Measurements from ENCODE around the gene CFAP77. TPM values are rescaled to one million over a fixed set of nuclear protein-coding genes. Genes with fewer than 3 reads are reported as not detected.

CFAP77 gene
- total and polyA plus RNA-seq, 4 donors: 4.9 to 12.8 (median 6.2) TPM

DNA sequence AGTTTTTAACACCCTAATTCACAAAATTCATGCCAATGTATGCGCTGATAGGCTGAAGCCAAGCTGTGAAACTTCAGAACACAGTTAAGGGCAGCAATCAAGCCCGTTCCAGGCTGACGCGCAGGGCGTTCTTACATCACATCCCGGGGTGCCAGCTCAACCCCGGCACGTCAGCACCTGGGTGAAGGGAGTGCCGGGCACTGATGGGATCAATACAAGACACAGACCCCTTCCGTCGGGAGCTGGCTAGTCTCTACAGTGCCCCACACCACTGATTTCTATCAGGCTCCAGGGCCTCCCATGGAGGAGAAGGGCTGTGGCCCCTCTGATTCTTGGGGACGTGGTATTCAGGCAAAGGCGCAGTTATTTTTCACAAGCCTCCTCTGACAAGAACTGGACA lies 184.4 kb downstream of the CFAP77 start:
- Histone ChIP-seq H3K27me3 (ENCODE audit: control insufficient read depth in 3 of 3, insufficient read depth in 3 of 3, low read length in 2 of 3) (peaks cover 2 to 31% (median 26%) of the 10 kb centered on the region in 3 donors), H3K9me3 (ENCODE audit: control insufficient read depth in 4 of 4, insufficient read depth in 3 of 4, low read length in 3 of 4) (peaks cover 0 to 6% (median 0%) of the 10 kb centered on the region in 4 donors), H3K9ac (ENCODE audit: insufficient read depth in 1 of 2, low read length in 2 of 2) (no peak overlapping the region), H3K36me3 (ENCODE audit: control insufficient read depth in 4 of 4, insufficient read depth in 4 of 4, low read length in 4 of 4) (peaks cover 0 to 24% (median 8%) of the 10 kb centered on the region in 4 donors), H3K4me1 (ENCODE audit: control insufficient read depth in 5 of 5, insufficient read depth in 5 of 5, low read length in 5 of 5) (peaks cover 0 to 3% (median 0%) of the 10 kb centered on the region in 5 donors), H3K4me3 (peak overlapping the region; percentile 6), H3K27ac (ENCODE audit: low read depth in 1 of 2, low read length in 1 of 2) (no peak overlapping the region)
- TF ChIP-seq, protein P1, sequence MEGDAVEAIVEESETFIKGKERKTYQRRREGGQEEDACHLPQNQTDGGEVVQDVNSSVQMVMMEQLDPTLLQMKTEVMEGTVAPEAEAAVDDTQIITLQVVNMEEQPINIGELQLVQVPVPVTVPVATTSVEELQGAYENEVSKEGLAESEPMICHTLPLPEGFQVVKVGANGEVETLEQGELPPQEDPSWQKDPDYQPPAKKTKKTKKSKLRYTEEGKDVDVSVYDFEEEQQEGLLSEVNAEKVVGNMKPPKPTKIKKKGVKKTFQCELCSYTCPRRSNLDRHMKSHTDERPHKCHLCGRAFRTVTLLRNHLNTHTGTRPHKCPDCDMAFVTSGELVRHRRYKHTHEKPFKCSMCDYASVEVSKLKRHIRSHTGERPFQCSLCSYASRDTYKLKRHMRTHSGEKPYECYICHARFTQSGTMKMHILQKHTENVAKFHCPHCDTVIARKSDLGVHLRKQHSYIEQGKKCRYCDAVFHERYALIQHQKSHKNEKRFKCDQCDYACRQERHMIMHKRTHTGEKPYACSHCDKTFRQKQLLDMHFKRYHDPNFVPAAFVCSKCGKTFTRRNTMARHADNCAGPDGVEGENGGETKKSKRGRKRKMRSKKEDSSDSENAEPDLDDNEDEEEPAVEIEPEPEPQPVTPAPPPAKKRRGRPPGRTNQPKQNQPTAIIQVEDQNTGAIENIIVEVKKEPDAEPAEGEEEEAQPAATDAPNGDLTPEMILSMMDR (IDR thresholded peaks at IDR 0.05; ENCODE audit: control extremely low read depth, extremely low read depth): no peak
- WGBS, 2 donors: 96% methylated on average over 13 of the region's 13 CpGs
- no peak for ATAC-seq (ENCODE audit: insufficient read depth, low FRiP score)
- no peak for DNase-seq

DNA sequence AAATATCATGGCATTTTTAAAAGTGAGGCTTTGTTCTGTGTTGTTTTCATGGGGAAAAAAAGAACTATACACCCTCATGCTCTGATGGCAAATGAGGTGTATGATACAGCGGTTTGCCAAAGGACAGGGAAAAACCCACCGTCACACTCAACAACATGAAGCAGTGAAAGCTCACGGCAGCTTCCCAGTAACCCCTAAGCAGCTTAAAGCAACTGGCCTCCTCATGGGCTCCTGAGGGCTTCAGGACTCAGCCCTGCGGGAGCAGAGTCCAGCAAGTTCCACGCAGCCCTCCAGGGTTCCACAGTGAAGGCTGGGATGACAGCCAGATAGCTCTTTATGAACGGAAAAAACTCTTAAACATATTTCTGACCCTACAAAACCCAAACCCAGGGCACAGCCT lies 185.3 kb downstream of the CFAP77 start:
- H3K27me3 ChIP-seq (ENCODE audit: control insufficient read depth in 3 of 3, insufficient read depth in 3 of 3, low read length in 2 of 3): peaks cover 0 to 24% (median 20%) of the 10 kb centered on the region in 3 donors
- peaks cover 0 to under 1% (median 0%) of the 10 kb centered on the region in 5 donors for H3K4me1 ChIP-seq (ENCODE audit: control insufficient read depth in 5 of 5, insufficient read depth in 5 of 5, low read length in 5 of 5)
- WGBS, 2 donors: 91 to 93% methylated on average over 6 of the region's 6 CpGs
- H3K9me3 ChIP-seq (ENCODE audit: control insufficient read depth in 4 of 4, insufficient read depth in 3 of 4, low read length in 3 of 4): peaks cover 0 to 6% (median 0%) of the 10 kb centered on the region in 4 donors
- DNase-seq (no peak), ATAC-seq (ENCODE audit: insufficient read depth, low FRiP score) (no peak)
- H3K27ac ChIP-seq (ENCODE audit: low read depth in 1 of 2, low read length in 1 of 2): no peak overlapping the region
- H3K4me3 ChIP-seq: no peak overlapping the region
- peaks cover 4 to 24% (median 9%) of the 10 kb centered on the region in 4 donors for H3K36me3 ChIP-seq (ENCODE audit: control insufficient read depth in 4 of 4, insufficient read depth in 4 of 4, low read length in 4 of 4)
- TF ChIP-seq, protein P1 (IDR thresholded peaks at IDR 0.05; ENCODE audit: control extremely low read depth, extremely low read depth): no peak
- H3K9ac ChIP-seq (ENCODE audit: insufficient read depth in 1 of 2, low read length in 2 of 2): no peak overlapping the region

DNA sequence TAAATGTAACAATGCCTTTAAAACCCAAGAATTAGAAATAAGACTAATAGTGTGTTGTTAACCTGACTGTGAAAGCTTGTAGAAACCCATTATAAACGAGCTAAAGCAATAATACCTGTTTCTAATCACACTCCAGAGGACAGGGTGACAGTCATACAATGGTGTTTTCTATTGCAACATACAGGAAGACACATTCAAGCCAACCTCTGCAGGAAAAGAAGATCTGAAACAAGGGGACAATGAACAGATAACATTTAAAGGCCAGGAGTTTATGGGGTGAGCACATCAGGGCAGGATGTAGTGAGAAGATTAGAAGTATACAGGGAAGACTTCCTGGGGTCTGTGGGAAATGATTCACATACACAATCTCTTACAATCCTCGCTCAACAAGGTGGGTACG lies 186.2 kb downstream of the CFAP77 start:
- DNase-seq (no peak), ATAC-seq (ENCODE audit: insufficient read depth, low FRiP score) (no peak)
- Histone ChIP-seq H3K36me3 (ENCODE audit: control insufficient read depth in 4 of 4, insufficient read depth in 4 of 4, low read length in 4 of 4) (peaks cover 4 to 27% (median 9%) of the 10 kb centered on the region in 4 donors), H3K27ac (ENCODE audit: low read depth in 1 of 2, low read length in 1 of 2) (no peak overlapping the region), H3K4me1 (ENCODE audit: control insufficient read depth in 5 of 5, insufficient read depth in 5 of 5, low read length in 5 of 5) (no peaks in the 10 kb centered on the region), H3K9me3 (ENCODE audit: control insufficient read depth in 4 of 4, insufficient read depth in 3 of 4, low read length in 3 of 4) (peaks cover 0 to 6% (median 0%) of the 10 kb centered on the region in 4 donors), H3K4me3 (no peak overlapping the region), H3K27me3 (ENCODE audit: control insufficient read depth in 3 of 3, insufficient read depth in 3 of 3, low read length in 2 of 3) (peaks cover 0 to 18% (median 14%) of the 10 kb centered on the region in 3 donors), H3K9ac (ENCODE audit: insufficient read depth in 1 of 2, low read length in 2 of 2) (no peak overlapping the region)
- WGBS, 2 donors: 74 to 75% methylated on average over 3 of the region's 3 CpGs
- TF ChIP-seq, protein P1 (IDR thresholded peaks at IDR 0.05; ENCODE audit: control extremely low read depth, extremely low read depth): no peak

Data from lung (tissue), 12 donors.